Fibroblast of peridontal ligament (primary cell): ENCODE results near the gene SND1.

ENCODE experiments used
- DNase-seq: peaks from one replicate; pipeline ENCODE4 v3.0.0-alpha.2; 2010; ENCODE audit errors: extremely low read depth

Gene SND1

DNA sequence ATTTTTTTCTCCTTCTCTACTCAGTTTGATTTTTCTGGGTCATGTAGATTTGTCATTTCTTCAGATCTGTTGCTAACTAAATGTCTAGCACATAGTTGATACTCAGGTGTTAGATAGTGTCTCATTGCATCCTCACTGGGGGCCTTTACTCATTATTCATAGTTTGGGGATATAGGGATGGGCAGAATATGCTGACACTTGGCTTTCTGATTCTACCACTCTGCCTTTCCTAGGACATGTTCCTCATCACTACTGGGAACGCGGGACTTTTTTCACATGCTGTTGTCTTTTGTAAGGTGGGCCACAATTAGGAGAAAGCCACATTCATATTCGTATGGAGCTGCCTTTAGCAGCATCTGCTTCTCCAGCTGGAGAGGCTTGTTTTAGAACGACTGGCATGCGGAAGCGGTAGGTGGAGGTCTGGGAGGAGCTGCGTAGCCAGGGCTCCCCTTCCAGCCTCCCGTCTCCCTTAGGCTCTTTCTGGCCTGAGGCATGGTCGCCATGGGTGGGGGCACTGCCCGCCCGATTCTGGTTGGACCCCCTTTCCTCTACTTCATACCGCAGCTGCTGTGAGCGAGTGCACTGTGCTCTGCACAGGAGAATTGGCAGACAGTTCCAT is 78.8 kb downstream of the SND1 start:
- no peak for DNase-seq

DNA sequence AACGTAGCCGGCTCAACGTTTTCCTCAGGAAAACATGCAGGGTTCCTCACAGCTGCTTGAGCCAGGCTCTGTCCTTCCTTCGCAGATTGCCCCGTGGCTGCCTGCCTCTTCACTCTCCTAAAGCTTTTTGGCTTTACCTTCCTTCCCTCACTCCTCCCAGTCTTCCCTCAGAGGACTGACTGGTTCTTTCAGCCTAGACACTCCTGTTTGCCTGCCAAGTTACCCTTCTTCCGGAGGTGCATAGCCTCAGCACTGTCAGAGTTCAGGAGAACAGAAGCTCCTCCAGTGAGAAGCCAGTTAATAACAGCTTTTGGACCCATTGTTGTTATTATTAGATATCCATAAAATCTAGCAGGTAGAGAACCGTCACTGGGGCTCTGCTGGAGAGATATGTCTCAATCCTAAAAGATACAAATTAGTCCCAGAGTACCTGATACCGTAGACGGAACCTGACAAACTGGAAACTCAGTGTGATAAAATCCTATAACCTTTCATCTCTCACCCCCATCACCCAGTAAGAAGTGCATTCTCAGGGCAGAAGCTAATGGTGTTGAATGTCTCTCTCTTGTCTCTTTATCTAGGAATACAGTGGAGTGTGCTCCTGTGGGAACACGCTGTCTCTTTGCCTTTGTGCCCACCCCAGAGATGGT is 79.6 kb downstream of the SND1 start:
- no peak for DNase-seq

DNA sequence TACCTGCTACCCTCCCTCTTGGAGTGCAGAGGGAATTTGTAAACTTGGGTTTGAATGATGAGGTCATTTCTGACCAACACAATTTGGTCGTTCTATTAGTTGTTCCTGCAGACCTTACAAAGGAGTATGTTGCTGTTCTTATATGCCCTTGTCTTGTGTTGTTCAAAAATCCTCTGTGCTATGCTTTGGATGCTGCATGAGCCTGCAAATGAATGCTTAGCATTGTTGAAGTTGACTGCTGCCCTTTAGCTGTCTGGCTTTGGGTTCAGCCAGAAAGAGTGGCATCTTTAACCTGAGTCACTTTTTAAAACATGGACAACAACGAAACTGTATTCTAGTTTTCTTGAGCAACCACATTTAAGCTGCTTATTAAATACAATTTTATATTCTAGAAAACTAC is 80.3 kb downstream of the SND1 start:
- no peak for DNase-seq

DNA sequence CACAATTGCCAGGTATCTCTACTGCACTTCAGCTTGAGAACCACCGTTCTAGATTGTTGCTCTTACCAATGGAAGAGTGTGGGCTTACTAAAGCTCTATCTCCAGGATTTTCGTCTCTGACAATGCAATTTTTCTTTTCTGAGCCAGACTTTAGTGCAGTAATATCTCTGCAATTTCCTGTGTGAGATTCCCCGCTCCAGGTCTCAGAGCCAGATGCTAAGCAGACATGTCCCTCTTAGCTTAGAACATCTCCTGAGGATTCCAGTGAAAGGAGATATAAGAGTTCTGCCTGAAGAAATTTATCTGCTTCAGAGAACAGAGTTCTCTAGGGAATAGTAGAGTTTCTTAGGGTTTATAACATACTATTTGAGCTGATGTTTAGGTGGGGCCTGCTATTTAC is 82.0 kb downstream of the SND1 start:
- DNase-seq: no peak

- DNase-seq: no peak
Observed at GRCh38 chr7:127736511-127736910, 84.5 kb downstream of the SND1 start.

- no peak for DNase-seq
Observed at GRCh38 chr7:127738859-127739258, 86.9 kb downstream of the SND1 start.

DNA sequence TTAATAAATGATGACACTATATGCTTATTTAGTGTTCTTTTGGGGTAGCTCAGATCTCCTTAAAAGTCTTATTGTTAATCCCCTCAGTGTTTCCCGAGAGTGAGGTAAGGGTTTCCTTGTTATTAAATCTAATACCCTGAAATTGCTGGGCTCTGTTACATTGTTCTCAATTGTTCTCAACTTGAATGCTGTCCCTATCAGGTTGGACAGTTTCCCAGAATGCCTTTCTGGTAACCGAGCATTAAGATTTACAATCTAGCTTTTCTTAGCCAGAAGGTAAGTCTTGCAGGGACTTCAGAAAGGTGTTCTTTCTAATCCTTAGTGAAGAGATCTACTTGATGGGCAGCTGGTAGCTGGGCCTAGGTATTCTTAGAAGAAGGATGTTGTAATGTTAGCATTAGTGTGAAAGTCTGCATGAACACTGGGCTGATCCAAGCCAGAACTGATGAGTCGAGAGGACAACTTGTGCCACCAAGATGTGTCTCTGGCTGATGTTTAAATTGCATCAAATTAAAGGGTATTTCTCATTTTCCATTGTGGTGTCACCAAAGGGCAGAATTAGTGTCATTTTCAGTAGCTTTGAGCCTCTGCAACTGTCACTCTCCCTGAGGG is 89.9 kb downstream of the SND1 start:
- DNase-seq: no peak

- no peak for DNase-seq
Observed at GRCh38 chr7:127745445-127745844, 93.5 kb downstream of the SND1 start.

DNA sequence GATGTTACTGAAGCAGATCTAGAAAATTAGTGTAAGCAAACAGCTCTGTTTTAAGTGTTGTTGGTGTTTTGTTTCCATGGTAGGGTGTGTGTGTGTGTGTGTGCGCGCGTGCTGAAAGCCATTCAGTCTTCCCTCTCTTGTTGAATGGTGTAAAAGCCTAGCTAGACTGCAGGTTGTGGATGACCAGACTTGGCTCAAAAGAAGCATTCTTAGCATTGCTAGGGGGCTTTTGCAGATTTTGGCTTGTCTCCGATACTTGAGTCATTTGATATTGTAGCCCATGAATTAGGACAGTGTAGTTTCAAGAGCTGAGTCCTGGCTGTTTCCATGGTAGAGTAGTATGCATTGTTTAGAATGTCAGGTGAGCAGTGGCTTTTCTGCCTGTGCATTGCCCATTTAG is 99.1 kb downstream of the SND1 start:
- peak; percentile 68 for DNase-seq

- peak; percentile 60 for DNase-seq
Observed at GRCh38 chr7:127751490-127752448, 99.8 kb downstream of the SND1 start.

DNA sequence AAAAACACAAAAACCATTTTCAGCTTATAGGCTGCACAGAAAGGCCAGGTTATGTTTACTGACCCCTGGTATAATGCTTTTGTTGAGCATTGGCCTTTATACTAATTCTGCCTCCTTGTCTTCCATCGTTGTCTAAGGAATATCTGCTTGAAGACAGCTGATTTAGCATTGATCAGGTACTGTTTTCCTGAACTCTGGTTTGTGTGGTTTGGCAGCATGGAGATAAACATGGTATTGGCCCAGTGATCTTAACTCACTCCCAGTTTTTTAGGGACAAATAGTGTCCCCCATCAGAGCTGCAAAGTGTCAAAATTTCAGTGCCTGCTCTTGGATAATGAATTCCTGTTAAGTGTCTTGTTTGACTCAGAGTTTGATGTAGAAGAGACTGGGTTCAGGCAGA is 100.8 kb downstream of the SND1 start:
- DNase-seq: no peak

DNA sequence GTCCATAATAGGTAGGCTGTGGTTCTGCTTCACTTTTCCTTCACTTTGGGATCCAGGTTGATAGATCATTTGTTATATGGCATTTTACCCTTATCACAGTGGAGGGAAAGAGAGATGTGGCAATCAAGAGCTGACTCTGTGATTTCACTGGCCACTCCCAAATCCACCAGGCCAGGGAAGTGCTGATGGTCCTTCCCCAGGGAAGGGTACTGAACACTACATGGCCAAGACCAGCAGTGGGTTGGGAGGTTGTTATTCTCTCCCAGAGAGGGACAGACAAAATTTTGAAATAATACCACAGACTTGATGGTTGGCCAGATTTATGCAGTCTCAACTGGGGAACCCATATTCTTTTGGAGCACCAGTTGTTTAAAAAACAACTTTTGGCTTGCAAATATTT is 102.5 kb downstream of the SND1 start:
- DNase-seq: peak; percentile 43

DNA sequence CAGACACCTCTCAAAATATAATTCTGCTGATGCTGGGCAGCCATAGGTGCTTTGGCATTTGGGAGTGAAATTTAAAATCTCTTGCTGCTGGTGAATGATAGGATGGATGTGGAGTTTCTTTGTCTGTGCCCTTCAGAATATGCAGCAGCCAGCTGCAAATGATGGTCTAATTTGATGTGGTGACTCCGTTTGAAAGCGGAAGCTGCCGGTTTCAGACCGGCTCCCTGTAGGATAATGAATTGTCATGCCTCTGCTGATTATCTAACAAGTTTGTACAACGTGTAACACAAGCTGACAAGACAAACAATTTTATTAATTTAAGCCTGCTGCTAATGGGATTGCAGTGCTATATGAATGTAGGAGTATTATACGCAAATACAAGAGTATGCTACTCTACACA is 103.5 kb downstream of the SND1 start:
- DNase-seq: no peak

DNA sequence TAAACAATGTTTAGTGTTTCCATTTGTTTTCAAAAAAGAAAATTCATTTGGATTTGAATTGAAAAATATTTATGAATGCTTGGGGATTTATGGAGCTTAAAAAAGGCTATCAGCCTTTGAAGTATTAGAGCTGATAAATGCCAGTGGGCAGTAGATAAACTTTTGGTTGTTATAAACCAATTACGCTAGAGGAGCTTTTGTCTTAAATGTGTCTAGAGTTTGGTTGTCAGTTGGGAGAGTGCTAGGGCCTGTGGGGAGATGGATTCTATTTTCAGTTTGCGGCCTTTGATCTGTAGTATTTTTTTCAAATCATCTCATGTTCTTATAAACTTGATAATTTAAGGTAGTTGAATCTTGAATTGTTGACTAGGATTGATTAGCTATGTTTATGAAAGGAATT is 104.0 kb downstream of the SND1 start:
- no peak for DNase-seq

- DNase-seq: peak; percentile 7
Observed at GRCh38 chr7:127758105-127758504, 106.1 kb downstream of the SND1 start.

DNA sequence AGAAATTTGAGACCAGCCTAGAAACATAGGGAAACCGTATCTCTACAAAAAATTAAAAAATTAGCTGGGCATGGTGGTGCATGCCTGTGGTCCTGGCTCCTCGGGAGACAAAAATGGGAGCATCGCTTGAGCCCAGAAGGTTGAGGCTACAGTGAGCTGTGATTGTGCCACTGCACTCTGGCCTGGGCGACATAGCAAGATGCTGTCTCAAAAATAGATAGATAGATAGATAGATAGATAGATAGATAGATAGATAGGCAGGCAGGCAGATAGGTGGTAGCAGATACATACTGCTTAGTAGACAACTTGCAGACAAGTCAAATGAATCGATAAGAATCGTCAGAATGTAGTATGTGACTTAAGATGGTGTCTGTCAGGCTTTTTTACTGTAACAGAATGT is 106.9 kb downstream of the SND1 start:
- DNase-seq: no peak

- DNase-seq: no peak
Observed at GRCh38 chr7:127759945-127760421, 108.0 kb downstream of the SND1 start.

DNA sequence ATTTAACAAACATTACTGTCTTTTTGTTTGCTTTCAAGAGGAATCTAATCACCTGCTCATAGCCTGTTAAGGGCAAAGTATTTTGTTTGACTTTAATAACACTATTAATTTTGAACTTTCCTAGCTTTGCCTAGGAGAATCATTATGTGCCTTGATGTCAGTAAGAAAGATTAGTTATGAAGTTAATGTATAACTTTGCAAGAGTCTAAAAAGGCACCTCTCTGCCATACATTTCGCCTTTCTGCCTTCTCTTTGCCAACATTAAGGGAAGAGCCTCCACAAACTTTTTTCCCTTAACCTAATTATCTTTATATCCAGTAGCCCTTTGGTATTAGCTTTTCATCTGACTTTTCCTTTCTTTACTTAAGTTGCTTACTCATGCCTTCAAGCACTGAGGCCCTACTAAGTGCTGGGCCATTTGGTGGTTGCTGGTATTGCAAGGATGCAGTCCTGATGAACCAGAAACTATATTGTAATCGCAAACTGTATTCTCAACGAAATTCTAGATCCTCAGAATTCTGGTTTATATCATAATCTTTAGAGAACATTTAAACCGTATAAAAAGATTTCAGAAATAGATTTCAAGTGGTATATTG is 108.5 kb downstream of the SND1 start:
- no peak for DNase-seq

DNA sequence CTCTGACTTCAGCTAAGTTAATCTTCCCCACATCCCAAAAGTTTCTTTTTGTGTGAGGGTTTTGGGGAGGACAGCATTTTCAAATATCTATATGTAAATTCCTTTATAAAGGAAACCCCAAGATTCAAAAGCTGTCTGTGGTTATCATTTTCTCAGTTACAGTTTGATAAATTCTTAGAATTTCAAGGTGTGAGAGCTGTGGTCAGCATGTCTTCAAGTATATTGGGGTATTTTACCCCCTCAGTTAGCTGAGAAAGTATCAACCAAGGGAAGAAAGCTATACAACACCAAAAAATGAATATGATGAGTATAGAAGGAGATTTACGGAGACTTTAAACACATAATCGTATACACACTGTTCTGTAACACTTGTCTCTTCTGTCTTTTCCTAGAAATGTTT is 109.2 kb downstream of the SND1 start:
- DNase-seq: no peak

GRCh38 chr7:127764681-127765080 is 112.7 kb downstream of the SND1 start:
- no peak for DNase-seq

DNA sequence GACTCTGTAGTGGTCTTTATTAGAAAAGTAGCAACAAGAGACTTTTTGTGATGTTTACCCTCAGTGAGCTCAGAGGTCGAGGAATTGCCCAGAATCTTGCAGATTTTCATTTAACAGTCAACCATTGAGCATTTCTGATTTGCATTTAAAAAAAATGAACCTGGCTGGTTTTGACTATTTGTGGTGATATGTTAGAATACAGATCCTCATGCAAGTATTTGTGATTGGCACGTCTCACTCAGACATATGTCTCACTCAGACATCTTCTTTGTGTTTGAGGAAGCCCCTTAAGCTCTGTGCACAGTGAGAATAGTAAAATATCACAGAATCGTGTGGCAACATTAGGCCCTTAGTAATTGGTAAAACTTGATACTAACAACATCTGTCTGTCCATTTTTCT is 113.2 kb downstream of the SND1 start:
- DNase-seq: no peak
